Measurements from ENCODE around the gene TNPO3.
"Not testable (repeated sequence)": the region's sequence is repeated elsewhere in the genome, so short reads cannot be mapped to it uniquely, and the experiment has no call there.

Gene TNPO3

DNA sequence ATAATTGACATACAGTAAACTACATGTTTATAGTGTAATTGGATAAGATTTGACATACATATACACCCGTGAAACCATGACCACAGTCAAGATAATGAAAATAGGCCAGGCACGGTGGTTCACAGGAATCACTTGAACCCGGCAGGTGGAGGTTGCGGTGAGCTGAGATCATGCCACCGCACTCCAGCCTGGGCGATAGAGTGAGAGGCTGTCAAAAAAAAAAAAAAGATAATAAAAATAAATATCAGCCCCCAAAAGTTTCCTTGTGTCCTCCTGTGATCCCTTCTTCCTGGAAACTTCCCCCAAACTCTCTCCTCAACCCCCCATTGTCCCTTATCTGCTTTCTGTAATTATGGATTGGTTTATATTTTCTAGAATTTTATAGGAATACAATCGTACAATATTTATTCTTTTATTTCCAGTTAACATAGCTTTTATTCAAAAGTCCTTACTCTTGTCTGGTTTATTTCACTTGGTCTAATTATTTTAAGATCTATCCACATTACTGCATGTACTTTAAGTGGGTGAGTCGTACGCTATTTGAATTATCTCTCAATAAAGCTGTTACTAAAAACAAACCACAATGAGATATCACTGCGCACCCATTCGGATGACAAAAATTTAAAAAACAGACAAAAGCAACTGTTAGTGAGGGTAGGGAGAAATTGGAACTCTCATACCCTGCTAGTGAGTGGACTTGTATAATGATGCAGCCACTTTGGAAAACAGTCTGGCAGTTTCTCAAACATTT is 30.1 kb upstream of the TNPO3 start:
- Mint-ChIP-seq H3K9me3 (no peaks in the 10 kb centered on the region), H3K4me3 (no peak overlapping the region), H3K27me3 (no peaks in the 10 kb centered on the region), H3K27ac (ENCODE audit: low read depth) (no peak overlapping the region), H3K36me3 (ENCODE audit: insufficient read depth) (no peaks in the 10 kb centered on the region), H3K4me1 (no peaks in the 10 kb centered on the region)
- ATAC-seq (replicated peaks; ENCODE audit: extremely low read depth, poor library complexity, severe bottlenecking) = no peak
- DNase-seq (ENCODE audit: low spot score in 2 of 2) = no peak

DNA sequence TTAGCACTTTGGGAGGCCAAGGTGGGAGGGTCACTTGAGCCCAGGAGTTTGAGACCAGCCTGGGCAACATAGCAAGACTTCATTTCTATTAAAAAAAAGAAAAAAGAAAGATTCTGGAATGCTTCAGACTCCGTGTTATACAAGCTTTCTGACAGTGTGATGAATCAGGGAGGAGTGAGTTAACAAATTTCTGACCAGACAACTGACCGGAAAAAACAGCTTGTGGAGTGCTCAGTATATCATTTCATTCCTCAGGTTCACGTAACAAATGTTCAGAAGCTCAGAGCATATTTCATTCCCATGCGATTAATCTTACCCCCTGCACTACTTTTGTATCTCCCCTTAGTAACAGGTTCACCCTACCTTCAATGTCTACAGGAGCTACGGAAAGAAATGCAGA is 28.6 kb upstream of the TNPO3 start:
- ATAC-seq (replicated peaks; ENCODE audit: extremely low read depth, poor library complexity, severe bottlenecking) (no peak), DNase-seq (ENCODE audit: low spot score in 2 of 2) (no peak)
- Mint-ChIP-seq H3K9me3 (no peaks in the 10 kb centered on the region), H3K27me3 (peaks cover 7% of the 10 kb centered on the region), H3K27ac (ENCODE audit: low read depth) (no peak overlapping the region), H3K4me1 (no peaks in the 10 kb centered on the region), H3K4me3 (no peak overlapping the region), H3K36me3 (ENCODE audit: insufficient read depth) (no peaks in the 10 kb centered on the region)

DNA sequence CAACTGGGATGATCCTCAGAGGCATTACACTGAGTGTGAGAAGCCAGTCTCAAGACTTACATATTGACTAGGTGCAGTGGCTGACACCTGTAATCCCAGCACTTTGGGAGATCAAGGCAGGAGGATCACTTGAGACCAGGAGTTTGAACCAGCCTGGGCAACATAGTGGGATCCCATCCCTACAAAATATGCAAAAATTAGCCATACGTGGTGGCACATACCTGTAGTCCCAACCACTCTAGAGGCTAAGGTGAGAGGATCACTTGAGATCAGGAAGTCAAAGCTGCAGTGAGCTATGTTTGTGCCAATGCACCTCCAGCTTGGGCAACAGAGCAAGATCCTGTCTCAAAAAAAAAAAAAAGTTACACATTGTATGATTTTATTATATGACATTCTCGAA is 23.5 kb upstream of the TNPO3 start:
- H3K4me3 Mint-ChIP-seq = no peak overlapping the region
- H3K9me3 Mint-ChIP-seq = no peaks in the 10 kb centered on the region
- peaks cover 44% of the 10 kb centered on the region for H3K27me3 Mint-ChIP-seq
- H3K36me3 Mint-ChIP-seq (ENCODE audit: insufficient read depth) = no peaks in the 10 kb centered on the region
- H3K27ac Mint-ChIP-seq (ENCODE audit: low read depth) = no peak overlapping the region
- ATAC-seq (replicated peaks; ENCODE audit: extremely low read depth, poor library complexity, severe bottlenecking) = no peak
- no peaks in the 10 kb centered on the region for H3K4me1 Mint-ChIP-seq
- no peak for DNase-seq (ENCODE audit: low spot score in 2 of 2)

DNA sequence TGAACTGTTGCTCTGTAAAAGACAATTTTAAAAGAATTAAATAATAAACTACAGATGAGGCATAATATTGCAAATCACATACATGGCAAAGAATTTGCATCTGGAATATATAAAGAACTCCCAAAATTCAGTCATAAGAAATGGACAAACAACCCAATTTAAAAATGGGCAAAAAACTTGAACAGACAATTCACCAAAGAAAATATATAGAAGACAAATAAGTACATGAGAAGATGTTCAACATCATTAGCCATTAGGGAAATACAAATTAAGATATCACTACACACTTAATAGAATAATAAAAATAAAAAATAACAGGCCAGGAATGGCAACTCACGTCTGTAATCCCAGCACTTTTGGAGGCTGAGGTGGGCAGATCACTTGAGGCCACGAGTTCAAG is 22.0 kb upstream of the TNPO3 start:
- no peak for ATAC-seq (replicated peaks; ENCODE audit: extremely low read depth, poor library complexity, severe bottlenecking)
- no peaks in the 10 kb centered on the region for H3K4me1 Mint-ChIP-seq
- no peaks in the 10 kb centered on the region for H3K9me3 Mint-ChIP-seq
- peaks cover 2% of the 10 kb centered on the region for H3K36me3 Mint-ChIP-seq (ENCODE audit: insufficient read depth)
- H3K27me3 Mint-ChIP-seq = peaks cover 45% of the 10 kb centered on the region
- DNase-seq (ENCODE audit: low spot score in 2 of 2) = no peak
- no peak overlapping the region for H3K27ac Mint-ChIP-seq (ENCODE audit: low read depth)
- no peak overlapping the region for H3K4me3 Mint-ChIP-seq

DNA sequence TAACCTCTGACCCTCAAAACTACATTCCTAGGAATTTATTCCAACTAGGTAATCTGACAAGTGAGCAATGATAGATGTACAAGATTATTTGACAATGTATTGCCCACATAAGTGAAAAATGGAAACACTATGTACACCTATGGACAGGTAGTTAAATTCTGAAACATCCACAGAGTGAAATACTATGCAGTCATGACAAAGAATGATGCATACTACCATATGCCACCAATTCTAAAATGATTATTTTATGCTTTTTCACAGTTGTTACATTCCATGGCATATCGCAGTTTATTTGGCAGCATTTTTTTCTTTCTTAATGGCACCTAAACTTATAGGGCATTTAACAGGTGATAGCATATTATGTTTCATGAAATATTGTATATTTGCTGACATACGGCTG is 20.1 kb upstream of the TNPO3 start:
- no peaks in the 10 kb centered on the region for H3K4me1 Mint-ChIP-seq
- H3K27me3 Mint-ChIP-seq = peaks cover 50% of the 10 kb centered on the region
- H3K4me3 Mint-ChIP-seq = no peak overlapping the region
- no peaks in the 10 kb centered on the region for H3K9me3 Mint-ChIP-seq
- no peak overlapping the region for H3K27ac Mint-ChIP-seq (ENCODE audit: low read depth)
- ATAC-seq (replicated peaks; ENCODE audit: extremely low read depth, poor library complexity, severe bottlenecking) (no peak), DNase-seq (ENCODE audit: low spot score in 2 of 2) (no peak)
- peaks cover 2% of the 10 kb centered on the region for H3K36me3 Mint-ChIP-seq (ENCODE audit: insufficient read depth)

DNA sequence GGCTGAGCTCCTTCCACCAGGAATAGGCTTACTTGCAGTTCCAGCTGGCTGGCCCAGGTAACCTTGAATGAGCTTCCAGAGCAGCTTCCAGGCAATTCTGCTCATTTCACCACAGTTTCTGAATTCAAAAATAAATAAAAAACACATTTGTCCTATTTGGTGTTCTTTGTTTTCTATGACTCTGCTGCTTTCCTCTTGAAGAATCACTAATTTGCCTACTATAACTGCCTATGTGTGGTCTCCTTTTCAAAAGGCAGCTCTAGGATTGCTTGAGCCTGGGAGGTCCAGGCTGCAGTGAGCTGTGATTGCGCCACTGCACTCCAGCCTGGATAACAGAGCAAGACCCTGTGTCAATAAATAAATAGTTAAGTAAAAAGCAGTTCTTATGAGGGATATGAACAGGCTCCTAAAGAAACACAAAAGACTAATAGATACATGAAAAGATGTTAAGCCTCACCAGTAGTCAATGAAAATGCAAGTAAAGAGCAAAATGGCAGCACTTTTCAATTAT is 19.5 kb upstream of the TNPO3 start:
- Mint-ChIP-seq H3K4me3 (no peak overlapping the region), H3K27ac (ENCODE audit: low read depth) (no peak overlapping the region), H3K27me3 (peaks cover 56% of the 10 kb centered on the region), H3K4me1 (no peaks in the 10 kb centered on the region), H3K36me3 (ENCODE audit: insufficient read depth) (peaks cover 2% of the 10 kb centered on the region), H3K9me3 (no peaks in the 10 kb centered on the region)
- DNase-seq (ENCODE audit: low spot score in 2 of 2) (no peak), ATAC-seq (replicated peaks; ENCODE audit: extremely low read depth, poor library complexity, severe bottlenecking) (no peak)

DNA sequence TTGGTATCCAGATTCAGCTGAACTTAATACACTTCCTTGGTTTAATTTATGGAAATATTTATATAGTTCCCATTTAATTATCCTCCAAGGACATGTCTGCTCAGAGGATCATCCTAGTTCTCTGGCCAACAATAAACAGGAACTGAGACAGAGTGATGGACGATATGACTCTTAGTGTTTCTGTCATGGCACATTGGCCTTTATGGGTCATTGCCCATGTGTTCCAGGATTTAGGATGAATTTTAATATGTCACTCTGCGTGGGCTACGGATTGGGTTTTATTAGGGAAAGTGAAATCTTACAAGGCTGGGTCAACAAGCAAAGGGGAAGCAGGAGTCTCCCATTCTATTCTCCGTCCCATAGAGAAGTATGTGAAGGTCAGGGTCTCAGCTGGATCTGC is 18.8 kb upstream of the TNPO3 start:
- no peak for ATAC-seq (replicated peaks; ENCODE audit: extremely low read depth, poor library complexity, severe bottlenecking)
- H3K36me3 Mint-ChIP-seq (ENCODE audit: insufficient read depth) = peaks cover 2% of the 10 kb centered on the region
- H3K27ac Mint-ChIP-seq (ENCODE audit: low read depth) = no peak overlapping the region
- H3K27me3 Mint-ChIP-seq = peaks cover 57% of the 10 kb centered on the region
- no peak for DNase-seq (ENCODE audit: low spot score in 2 of 2)
- H3K4me3 Mint-ChIP-seq = no peak overlapping the region
- H3K9me3 Mint-ChIP-seq = no peaks in the 10 kb centered on the region
- no peaks in the 10 kb centered on the region for H3K4me1 Mint-ChIP-seq

DNA sequence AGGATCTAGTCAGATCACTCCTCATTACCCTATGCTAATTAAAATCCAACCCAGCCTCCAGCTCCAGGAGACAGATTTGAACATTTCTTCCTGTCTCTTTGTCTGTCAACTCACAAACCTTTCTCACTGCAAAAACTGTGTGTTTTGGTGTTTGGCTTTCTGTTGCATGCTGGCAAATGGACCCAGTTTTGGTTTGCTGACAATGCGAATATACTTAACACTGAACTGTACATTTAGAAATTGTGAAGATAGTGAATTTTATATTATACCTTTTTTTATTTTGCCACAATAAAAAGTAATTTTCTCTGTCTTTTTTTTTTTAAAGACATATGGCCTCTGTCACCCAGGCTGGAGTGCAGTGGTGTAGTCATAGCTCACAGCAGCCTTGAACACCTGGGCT is 18.3 kb upstream of the TNPO3 start:
- Mint-ChIP-seq H3K4me3 (no peak overlapping the region), H3K27ac (ENCODE audit: low read depth) (no peak overlapping the region), H3K9me3 (no peaks in the 10 kb centered on the region), H3K36me3 (ENCODE audit: insufficient read depth) (peaks cover 2% of the 10 kb centered on the region), H3K27me3 (peaks cover 53% of the 10 kb centered on the region), H3K4me1 (no peaks in the 10 kb centered on the region)
- ATAC-seq (replicated peaks; ENCODE audit: extremely low read depth, poor library complexity, severe bottlenecking) (no peak), DNase-seq (ENCODE audit: low spot score in 2 of 2) (no peak)

DNA sequence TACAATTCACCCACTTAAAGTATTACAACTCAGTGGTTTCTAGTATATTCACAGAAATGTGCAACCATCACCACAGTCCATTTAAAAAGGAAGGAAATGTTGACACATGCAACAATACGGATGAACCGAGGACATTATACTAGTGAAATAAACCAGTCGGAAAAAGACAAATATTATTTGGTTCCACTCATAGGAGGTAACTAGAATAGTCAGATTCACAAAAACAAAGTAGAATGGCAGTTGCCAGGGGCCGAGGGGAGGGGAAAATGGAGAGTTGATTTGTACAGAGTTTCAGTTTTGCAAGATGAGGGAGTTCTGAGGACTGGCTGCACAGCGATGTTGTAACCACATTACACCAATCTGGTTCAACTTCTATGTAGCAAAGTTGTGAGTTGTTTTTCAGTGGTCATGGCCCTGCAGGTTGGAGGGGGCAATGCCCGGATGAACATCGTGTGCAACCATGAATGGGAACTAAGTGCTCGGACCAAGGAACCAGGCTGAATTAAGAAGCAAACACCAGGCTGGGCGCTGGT is 17.6 kb upstream of the TNPO3 start:
- no peak overlapping the region for H3K27ac Mint-ChIP-seq (ENCODE audit: low read depth)
- no peak overlapping the region for H3K4me3 Mint-ChIP-seq
- H3K27me3 Mint-ChIP-seq = peaks cover 53% of the 10 kb centered on the region
- H3K36me3 Mint-ChIP-seq (ENCODE audit: insufficient read depth) = peaks cover 2% of the 10 kb centered on the region
- no peak for ATAC-seq (replicated peaks; ENCODE audit: extremely low read depth, poor library complexity, severe bottlenecking)
- no peak for DNase-seq (ENCODE audit: low spot score in 2 of 2)
- no peaks in the 10 kb centered on the region for H3K9me3 Mint-ChIP-seq
- no peaks in the 10 kb centered on the region for H3K4me1 Mint-ChIP-seq

DNA sequence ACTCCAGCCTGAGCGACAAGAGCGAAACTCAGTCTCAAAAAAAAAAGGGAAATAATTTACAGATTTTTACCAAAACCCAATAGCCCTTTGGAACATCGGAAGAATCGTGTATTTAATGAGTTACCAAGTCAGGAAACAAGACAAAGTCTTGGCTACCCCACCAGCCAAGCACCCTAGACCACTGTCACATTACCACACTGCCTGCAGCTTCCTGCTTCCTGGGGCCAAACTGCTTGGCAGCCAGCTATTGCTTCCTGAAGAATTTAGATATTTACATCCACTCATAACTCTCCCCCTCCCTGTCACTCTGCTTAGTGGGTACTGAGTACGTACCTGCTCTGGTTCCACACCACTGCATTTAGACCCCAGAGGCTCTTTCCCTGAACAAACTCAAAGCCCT is 14.1 kb upstream of the TNPO3 start:
- Mint-ChIP-seq H3K4me3 (no peak overlapping the region), H3K36me3 (ENCODE audit: insufficient read depth) (peaks cover 2% of the 10 kb centered on the region), H3K27me3 (peaks cover 26% of the 10 kb centered on the region), H3K4me1 (no peaks in the 10 kb centered on the region), H3K27ac (ENCODE audit: low read depth) (no peak overlapping the region), H3K9me3 (no peaks in the 10 kb centered on the region)
- ATAC-seq (replicated peaks; ENCODE audit: extremely low read depth, poor library complexity, severe bottlenecking) (no peak), DNase-seq (ENCODE audit: low spot score in 2 of 2) (no peak)

DNA sequence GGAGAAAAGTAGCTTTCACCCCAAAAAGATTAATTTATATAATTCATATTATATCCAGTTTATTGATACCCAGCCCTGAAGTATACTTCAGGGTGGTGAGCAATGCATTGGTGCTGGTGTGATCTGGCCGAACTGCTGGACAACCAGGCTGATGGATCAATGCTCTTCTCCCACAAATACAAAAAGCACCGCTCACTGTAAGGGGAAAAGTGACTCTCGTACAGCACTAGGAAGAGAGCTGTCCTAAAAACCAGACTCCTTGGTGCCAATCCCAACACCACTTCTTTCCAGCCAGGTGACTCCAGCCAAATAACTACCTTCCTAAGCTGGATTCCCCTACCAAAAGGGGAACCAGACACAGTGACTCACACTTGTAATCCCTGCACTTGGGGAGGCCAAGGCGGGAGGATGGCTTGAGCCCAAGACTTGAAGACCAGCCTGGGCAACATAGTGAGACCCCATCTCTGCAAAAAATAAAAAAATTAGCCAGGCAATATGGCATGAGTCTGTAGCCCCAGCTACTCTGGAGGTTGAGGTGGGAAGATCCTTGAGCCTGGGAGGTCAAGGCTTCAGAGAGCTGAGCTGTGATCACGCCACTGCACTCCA is 13.1 kb upstream of the TNPO3 start:
- no peak overlapping the region for H3K4me3 Mint-ChIP-seq
- H3K36me3 Mint-ChIP-seq (ENCODE audit: insufficient read depth) = peaks cover 2% of the 10 kb centered on the region
- no peaks in the 10 kb centered on the region for H3K9me3 Mint-ChIP-seq
- H3K4me1 Mint-ChIP-seq = no peaks in the 10 kb centered on the region
- H3K27ac Mint-ChIP-seq (ENCODE audit: low read depth) = no peak overlapping the region
- DNase-seq (ENCODE audit: low spot score in 2 of 2) = no peak
- ATAC-seq (replicated peaks; ENCODE audit: extremely low read depth, poor library complexity, severe bottlenecking) = no peak
- peaks cover 19% of the 10 kb centered on the region for H3K27me3 Mint-ChIP-seq

DNA sequence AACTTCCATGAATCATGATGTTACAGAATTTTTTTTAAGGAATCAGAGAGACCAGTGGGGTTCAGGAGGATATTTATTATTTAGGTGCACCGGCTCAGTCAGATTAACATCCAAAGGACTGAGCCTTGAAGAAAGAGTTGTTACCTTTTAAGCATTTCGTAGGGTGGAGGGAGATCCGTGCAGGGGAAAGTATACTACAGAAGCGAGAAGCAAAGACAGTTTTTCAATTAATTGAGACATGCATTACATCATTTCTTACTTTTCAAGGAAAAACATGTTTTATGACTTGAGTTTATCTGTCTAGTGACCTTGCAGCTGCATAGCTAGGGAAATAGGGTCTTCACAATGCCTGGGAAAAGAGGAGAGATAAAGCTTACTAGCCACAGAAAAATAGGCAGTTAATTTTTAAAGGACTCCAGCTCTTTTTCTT is 12.2 kb upstream of the TNPO3 start:
- H3K4me3 Mint-ChIP-seq; H3K9me3 Mint-ChIP-seq; H3K4me1 Mint-ChIP-seq; H3K36me3 Mint-ChIP-seq (ENCODE audit: insufficient read depth); DNase-seq (ENCODE audit: low spot score in 2 of 2); H3K27ac Mint-ChIP-seq (ENCODE audit: low read depth); ATAC-seq (replicated peaks; ENCODE audit: extremely low read depth, poor library complexity, severe bottlenecking): not testable (repeated sequence)
- peaks cover 19% of the 10 kb centered on the region for H3K27me3 Mint-ChIP-seq

Data from central memory CD8-positive, alpha-beta T cell (primary cell).